Left ventricle myocardium inferior (tissue), 1 donor: ENCODE measurements around the gene CLEC16A. TPM values are rescaled to one million over a fixed set of nuclear protein-coding genes. Genes with fewer than 3 reads are reported as not detected.
A peak's percentile ranks its signal among the peaks of the same experiment; 100 is the strongest.
"Not testable (repeated sequence)": the region's sequence is repeated elsewhere in the genome, so short reads cannot be mapped to it uniquely, and the experiment has no call there.

Source experiments
- DNase-seq: peaks from one replicate; pipeline ENCODE4 v3.0.0-alpha.2; 2020
- H3K27ac ChIP-seq: fragments of 200-600 bp; replicated peaks from 2 replicates; pipeline ENCODE4 v1.8.0; 2021
- H3K27me3 ChIP-seq: fragments of 200-600 bp; 2 replicates; pipeline ENCODE4 v1.8.0; 2021; ENCODE audit warnings: low read depth
- H3K36me3 ChIP-seq: fragments of 200-600 bp; 2 replicates; pipeline ENCODE4 v1.8.0; 2021
- H3K4me1 ChIP-seq: fragments of 200-600 bp; 2 replicates; pipeline ENCODE4 v1.8.0; 2021
- H3K4me3 ChIP-seq: fragments of 200-600 bp; 2 replicates; pipeline ENCODE4 v1.8.0; 2021; ENCODE audit warnings: mild to moderate bottlenecking, moderate library complexity
- H3K9me3 ChIP-seq: fragments of 200-600 bp; replicated peaks from 2 replicates; pipeline ENCODE4 v1.8.0; 2021
- intact Hi-C: fragments of 100-400 bp; cut with micrococcal nuclease; formaldehyde crosslinking; loops from one replicate; pipeline ENCODE4 v1.11.0; 2022
- total RNA-seq: library from RNA; stranded (reverse); fragmentation: NEBNext Ultra II Directional; extraction: Animal tissue kit (Norgen Biotek cat#: 25700); gene quantifications from one replicate; pipeline ENCODE4 v1.2.1, GENCODE V29; 2021
- TF ChIP-seq, protein P1 (sequence below): fragments of 200-600 bp; IDR thresholded peaks from 2 replicates; pipeline ENCODE4 v1.8.0; 2021; ENCODE audit warnings: antibody characterized with exemption, mild to moderate bottlenecking, borderline replicate concordance
- donor health status: DM: no; HTN: yes; CAD: no; lungs with severe emphysema.

CLEC16A gene
- total RNA-seq, 1 donor from 2014 or later, result 24.6 TPM

DNA sequence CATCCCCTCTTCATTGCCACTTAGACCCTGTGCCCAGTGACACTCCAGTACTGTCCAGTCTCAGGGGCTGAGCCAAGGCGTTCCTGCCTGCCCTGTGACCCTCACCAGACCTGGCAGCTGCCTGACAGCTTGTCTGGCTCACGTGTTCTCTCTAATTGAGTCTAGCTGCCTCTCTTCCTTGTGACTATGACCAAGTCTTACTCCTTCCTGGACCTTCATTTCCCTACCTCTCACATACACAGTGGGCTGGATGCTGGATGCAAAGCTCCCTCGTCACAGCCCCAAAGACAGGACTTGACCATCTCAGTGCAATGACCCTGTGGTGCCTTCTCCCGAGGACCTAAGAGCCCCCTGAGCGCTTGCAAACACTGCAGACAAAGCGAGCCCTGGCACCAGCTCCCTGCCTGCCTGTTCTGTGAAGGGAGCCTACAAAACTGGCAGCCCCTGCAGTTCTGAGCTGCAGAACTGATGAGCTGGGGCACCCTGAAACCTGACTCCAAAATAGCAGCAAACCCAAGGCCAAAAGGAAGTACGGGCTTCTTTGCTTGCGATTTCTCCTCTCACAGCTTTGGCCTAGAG, 3.8 kb upstream of the CLEC16A start:
- H3K9me3 ChIP-seq, result no peaks in the 10 kb centered on the region
- peaks cover 94% of the 10 kb centered on the region for H3K4me1 ChIP-seq
- H3K27me3 ChIP-seq, result no peaks in the 10 kb centered on the region
- TF ChIP-seq, protein P1, sequence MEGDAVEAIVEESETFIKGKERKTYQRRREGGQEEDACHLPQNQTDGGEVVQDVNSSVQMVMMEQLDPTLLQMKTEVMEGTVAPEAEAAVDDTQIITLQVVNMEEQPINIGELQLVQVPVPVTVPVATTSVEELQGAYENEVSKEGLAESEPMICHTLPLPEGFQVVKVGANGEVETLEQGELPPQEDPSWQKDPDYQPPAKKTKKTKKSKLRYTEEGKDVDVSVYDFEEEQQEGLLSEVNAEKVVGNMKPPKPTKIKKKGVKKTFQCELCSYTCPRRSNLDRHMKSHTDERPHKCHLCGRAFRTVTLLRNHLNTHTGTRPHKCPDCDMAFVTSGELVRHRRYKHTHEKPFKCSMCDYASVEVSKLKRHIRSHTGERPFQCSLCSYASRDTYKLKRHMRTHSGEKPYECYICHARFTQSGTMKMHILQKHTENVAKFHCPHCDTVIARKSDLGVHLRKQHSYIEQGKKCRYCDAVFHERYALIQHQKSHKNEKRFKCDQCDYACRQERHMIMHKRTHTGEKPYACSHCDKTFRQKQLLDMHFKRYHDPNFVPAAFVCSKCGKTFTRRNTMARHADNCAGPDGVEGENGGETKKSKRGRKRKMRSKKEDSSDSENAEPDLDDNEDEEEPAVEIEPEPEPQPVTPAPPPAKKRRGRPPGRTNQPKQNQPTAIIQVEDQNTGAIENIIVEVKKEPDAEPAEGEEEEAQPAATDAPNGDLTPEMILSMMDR, result no peak
- intact Hi-C loops, result no loop called here
- no peak for DNase-seq
- peak overlapping the region; percentile 93 for H3K4me3 ChIP-seq
- no peaks in the 10 kb centered on the region for H3K36me3 ChIP-seq
- H3K27ac ChIP-seq, result peak overlapping the region; percentile 93

DNA sequence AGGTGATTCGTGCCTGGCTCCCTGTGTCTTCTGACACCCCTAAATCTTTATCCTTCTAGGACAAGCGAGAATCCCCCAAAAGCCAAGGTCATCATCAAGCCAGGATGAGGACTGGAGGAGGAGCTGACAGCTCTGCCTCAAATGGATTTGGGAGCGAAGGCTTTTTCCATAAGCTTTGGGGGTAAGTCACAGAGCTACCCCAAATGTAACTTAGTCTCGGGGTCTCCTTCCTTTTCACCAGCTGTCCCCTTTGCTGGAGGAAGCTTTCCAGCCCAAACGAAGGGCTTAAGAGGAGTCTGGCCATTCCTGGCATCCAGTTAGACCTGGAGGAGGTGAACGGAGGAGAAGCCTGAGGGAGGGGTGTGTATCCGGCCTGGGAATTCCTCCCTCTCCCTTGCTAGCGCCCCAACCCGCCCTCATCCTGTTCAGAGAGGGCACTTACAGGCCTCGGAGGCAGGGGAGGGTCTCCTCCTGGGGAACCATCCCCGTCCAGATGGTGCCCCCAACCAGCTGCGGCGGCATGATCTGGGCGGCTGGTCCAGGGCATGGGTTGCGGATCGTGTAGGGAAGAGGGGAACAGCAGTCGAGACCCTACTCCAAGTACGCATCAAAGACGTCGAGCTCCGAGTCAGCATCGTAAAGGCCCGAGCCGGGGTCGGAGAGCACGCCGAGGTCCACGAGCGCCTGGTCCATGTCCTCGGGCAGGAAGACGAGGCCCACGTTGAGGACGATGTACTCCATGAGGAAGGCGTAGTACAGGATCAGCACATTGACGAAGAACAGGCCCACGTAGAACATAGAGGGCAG, 3.0 kb upstream of the CLEC16A start:
- no peaks in the 10 kb centered on the region for H3K9me3 ChIP-seq
- no peak for DNase-seq
- peak overlapping the region; percentile 93 for H3K4me3 ChIP-seq
- H3K36me3 ChIP-seq, result no peaks in the 10 kb centered on the region
- TF ChIP-seq, protein P1, result no peak
- H3K4me1 ChIP-seq, result peaks cover 94% of the 10 kb centered on the region
- H3K27ac ChIP-seq, result peak overlapping the region; percentile 93
- intact Hi-C loops, result no loop called here
- no peaks in the 10 kb centered on the region for H3K27me3 ChIP-seq

DNA sequence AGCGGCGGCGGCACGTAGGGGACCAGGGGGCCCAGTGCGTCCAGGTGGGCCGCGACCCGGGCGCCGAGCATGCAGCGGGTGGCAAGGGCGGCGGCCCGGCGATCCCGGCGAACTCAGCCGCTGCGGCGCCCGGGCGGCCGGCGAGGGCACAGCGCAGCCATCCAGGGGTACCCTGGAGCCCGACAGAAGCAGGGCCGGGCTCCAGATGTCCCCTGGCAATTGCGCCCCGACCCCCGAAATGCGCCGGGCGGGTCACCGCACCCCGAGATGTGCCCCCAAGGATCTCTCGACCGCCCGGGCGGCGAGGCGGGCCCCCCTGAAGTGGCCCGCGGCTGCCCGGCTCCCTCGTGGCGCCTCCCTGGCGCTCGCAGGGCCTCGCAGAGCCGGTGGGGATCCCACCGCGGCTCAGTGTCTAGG, 2.4 kb upstream of the CLEC16A start:
- DNase-seq, H3K9me3 ChIP-seq, H3K27me3 ChIP-seq, intact Hi-C loops, H3K36me3 ChIP-seq: not testable (repeated sequence)
- Histone ChIP-seq H3K27ac (peak overlapping the region; percentile 93), H3K4me1 (peaks cover 94% of the 10 kb centered on the region), H3K4me3 (peak overlapping the region; percentile 93)

DNA sequence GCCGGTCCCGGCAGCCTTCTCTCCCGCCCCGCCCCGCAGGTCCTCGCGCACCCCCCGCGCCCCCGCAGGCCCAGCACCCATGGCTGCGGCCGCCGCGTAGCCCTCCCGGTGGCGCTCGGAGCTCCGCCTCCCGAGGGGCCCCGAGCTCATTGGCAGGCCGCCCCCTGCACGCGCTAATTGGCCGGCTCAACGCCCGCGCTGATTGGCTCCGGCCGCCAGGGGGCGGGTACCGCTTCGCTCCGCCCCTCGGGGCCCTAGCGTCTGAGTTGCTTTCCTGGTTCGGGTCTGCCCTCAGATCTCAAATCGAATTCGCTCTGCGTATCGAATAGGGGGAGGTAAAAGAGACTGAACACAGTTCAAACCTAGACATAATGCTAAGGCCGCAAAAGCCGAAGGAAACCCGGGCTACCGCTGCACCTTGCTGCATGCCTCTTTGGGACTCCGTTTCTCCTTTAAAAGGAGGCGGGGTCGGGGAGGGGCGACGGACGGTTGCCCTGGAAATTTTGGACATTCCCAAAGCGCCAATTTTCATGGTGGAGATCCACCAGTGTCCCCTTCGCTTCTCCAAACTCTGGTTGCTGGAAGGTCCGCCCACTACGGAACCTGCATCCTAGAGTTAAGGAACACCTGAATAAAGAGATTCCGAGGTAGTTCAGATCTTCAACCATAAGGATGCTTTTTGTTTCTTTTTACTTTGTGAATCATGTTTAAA, 1.9 kb upstream of the CLEC16A start, which contains the start of gene DEXI:
Gene DEXI (minus strand): TSS at position 117 of the 712 bp plus-strand sequence. CDS start 463 bp downstream, outside the sequence.
- intact Hi-C loops, result no loop called here
- Histone ChIP-seq H3K9me3 (no peaks in the 10 kb centered on the region), H3K36me3 (no peaks in the 10 kb centered on the region), H3K27ac (peak within 1 kb of the TSS; percentile 93), H3K4me1 (peaks cover 94% of the 10 kb centered on the region), H3K27me3 (no peaks in the 10 kb centered on the region), H3K4me3 (peak within 1 kb of the TSS; percentile 93)
- TF ChIP-seq, protein P1, result peak; percentile 50
- peak; percentile 96 for DNase-seq

DNA sequence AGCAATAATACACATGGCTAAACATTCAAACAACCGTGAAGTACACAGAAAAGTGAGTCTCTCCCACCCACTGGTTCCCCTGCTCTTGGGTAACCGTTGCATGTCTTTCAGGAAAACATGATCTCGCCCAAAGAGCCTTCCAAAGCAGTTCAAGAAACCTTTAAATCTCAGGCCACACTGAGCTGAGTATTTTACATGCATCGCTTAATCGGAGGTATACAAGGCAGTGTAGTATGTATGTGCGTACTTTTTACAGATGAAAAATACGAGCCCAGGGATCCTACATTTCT, 1.4 kb upstream of the CLEC16A start:
- Histone ChIP-seq H3K9me3 (no peaks in the 10 kb centered on the region), H3K27ac (peak overlapping the region; percentile 93), H3K4me1 (peaks cover 89% of the 10 kb centered on the region), H3K27me3 (no peaks in the 10 kb centered on the region), H3K4me3 (peak overlapping the region; percentile 93), H3K36me3 (no peaks in the 10 kb centered on the region)
- TF ChIP-seq, protein P1, result no peak
- no peak for DNase-seq
- intact Hi-C loops, result no loop called here
